ENCODE results near the gene AP4M1. TPM values are rescaled to one million over a fixed set of nuclear protein-coding genes. Genes with fewer than 3 reads are reported as not detected.

The AP4M1 gene
- total RNA-seq, 2 donors from 2014 or later, result 26.3 to 31.5 TPM

GRCh38 chr7:100090527-100091410 lies 10.7 kb upstream of the AP4M1 start:
- Mint-ChIP-seq H3K27ac (peak overlapping the region; percentile 62), H3K4me3 (peak overlapping the region; percentile 91)
- WGBS, 2 experiments (ENCODE audit: insufficient coverage in 1 of 2, insufficient read length in 1 of 2), result 95 to 96% methylated on average over 7 to 14 of the region's 14 CpGs

GRCh38 chr7:100091411-100092181 lies 9.8 kb upstream of the AP4M1 start:
- no peak overlapping the region for H3K27ac ChIP-seq (ENCODE audit: low read depth, low read length)
- Mint-ChIP-seq H3K9me3 (no peaks in the 10 kb centered on the region), H3K27ac (peak overlapping the region; percentile 62), H3K36me3 (ENCODE audit: low read depth) (peaks cover 62% of the 10 kb centered on the region), H3K4me3 (no peak overlapping the region), H3K4me1 (peaks cover 7% of the 10 kb centered on the region), H3K27me3 (ENCODE audit: insufficient read depth) (no peaks in the 10 kb centered on the region)
- no peak overlapping the region for H3K4me3 ChIP-seq (ENCODE audit: low read length)
- no peaks in the 10 kb centered on the region for H3K4me1 ChIP-seq (ENCODE audit: control insufficient read depth, insufficient read depth, low read length)
- peak; percentile 81 for DNase-seq
- no peaks in the 10 kb centered on the region for H3K27me3 ChIP-seq (ENCODE audit: control insufficient read depth, insufficient read depth, low read length, poor library complexity, severe bottlenecking)
- peak; percentile 53 for TF ChIP-seq CTCF (conservative IDR thresholded peaks at IDR 0.05)
- no peaks in the 10 kb centered on the region for H3K9me3 ChIP-seq (ENCODE audit: control insufficient read depth, low read length)
- H3K36me3 ChIP-seq (ENCODE audit: control insufficient read depth, insufficient read depth, low read length), result peaks cover 64% of the 10 kb centered on the region
- no peak overlapping the region for H3K9ac ChIP-seq (ENCODE audit: extremely low read depth, low read length, poor library complexity, severe bottlenecking)
- 89 to 90% methylated on average over 13 to 19 of the region's 19 CpGs for WGBS, 2 experiments (ENCODE audit: insufficient coverage in 1 of 2, insufficient read length in 1 of 2)

More at GRCh38 chr7:100090527-100091410, 10.7 kb upstream of the AP4M1 start:
- Histone ChIP-seq H3K4me3 (ENCODE audit: low read length) (no peak overlapping the region), H3K27me3 (ENCODE audit: control insufficient read depth, insufficient read depth, low read length, poor library complexity, severe bottlenecking) (no peaks in the 10 kb centered on the region), H3K9ac (ENCODE audit: extremely low read depth, low read length, poor library complexity, severe bottlenecking) (no peak overlapping the region), H3K27ac (ENCODE audit: low read depth, low read length) (no peak overlapping the region), H3K9me3 (ENCODE audit: control insufficient read depth, low read length) (no peaks in the 10 kb centered on the region), H3K36me3 (ENCODE audit: control insufficient read depth, insufficient read depth, low read length) (peaks cover 56% of the 10 kb centered on the region), H3K4me1 (ENCODE audit: control insufficient read depth, insufficient read depth, low read length) (no peaks in the 10 kb centered on the region)
- no peak for TF ChIP-seq CTCF (conservative IDR thresholded peaks at IDR 0.05)
- H3K36me3 Mint-ChIP-seq (ENCODE audit: low read depth), result peaks cover 54% of the 10 kb centered on the region
- DNase-seq, result no peak
- H3K9me3 Mint-ChIP-seq, result no peaks in the 10 kb centered on the region
- H3K27me3 Mint-ChIP-seq (ENCODE audit: insufficient read depth), result no peaks in the 10 kb centered on the region
- peaks cover 7% of the 10 kb centered on the region for H3K4me1 Mint-ChIP-seq

- DNase-seq, result no peak
- Histone ChIP-seq H3K4me1 (ENCODE audit: control insufficient read depth, insufficient read depth, low read length) (no peaks in the 10 kb centered on the region), H3K27me3 (ENCODE audit: control insufficient read depth, insufficient read depth, low read length, poor library complexity, severe bottlenecking) (no peaks in the 10 kb centered on the region), H3K36me3 (ENCODE audit: control insufficient read depth, insufficient read depth, low read length) (peaks cover 78% of the 10 kb centered on the region), H3K9me3 (ENCODE audit: control insufficient read depth, low read length) (no peaks in the 10 kb centered on the region), H3K4me3 (ENCODE audit: low read length) (no peak overlapping the region), H3K27ac (ENCODE audit: low read depth, low read length) (no peak overlapping the region), H3K9ac (ENCODE audit: extremely low read depth, low read length, poor library complexity, severe bottlenecking) (no peak overlapping the region)
- 95 to 100% methylated on average over 5 to 8 of the region's 8 CpGs for WGBS, 2 experiments (ENCODE audit: insufficient coverage in 1 of 2, insufficient read length in 1 of 2)
- Mint-ChIP-seq H3K4me3 (no peak overlapping the region), H3K9me3 (no peaks in the 10 kb centered on the region), H3K27ac (peak overlapping the region; percentile 77), H3K27me3 (ENCODE audit: insufficient read depth) (no peaks in the 10 kb centered on the region), H3K4me1 (peaks cover 7% of the 10 kb centered on the region), H3K36me3 (ENCODE audit: low read depth) (peaks cover 75% of the 10 kb centered on the region)
- no peak for TF ChIP-seq CTCF (conservative IDR thresholded peaks at IDR 0.05)
These were observed 8.4 kb upstream of the AP4M1 start for GRCh38 chr7:100093054-100093453.
